Skeletal muscle satellite cell (primary cell): ENCODE measurements around the gene HUNK.

ENCODE experiments used
- H3K27me3 ChIP-seq: 2 replicates; pipeline ENCODE4 v1.7.0; 2013; ENCODE audit warnings: low read length; ENCODE audit not compliant: control insufficient read depth, insufficient read depth
- H3K36me3 ChIP-seq: 2 replicates; pipeline ENCODE4 v1.7.0; 2013; ENCODE audit warnings: mild to moderate bottlenecking, control low read depth, low read length; ENCODE audit not compliant: insufficient read depth
- H3K4me1 ChIP-seq: 2 replicates; pipeline ENCODE4 v1.7.0; 2013; ENCODE audit warnings: low read length; ENCODE audit not compliant: control insufficient read depth, insufficient read depth
- H3K4me2 ChIP-seq: 2 replicates; pipeline ENCODE4 v1.7.0; 2013; ENCODE audit warnings: mild to moderate bottlenecking, low read length
- H3K4me3 ChIP-seq: 2 replicates; pipeline ENCODE4 v1.7.0; 2013; ENCODE audit warnings: low read length
- H3K9ac ChIP-seq: 2 replicates; pipeline ENCODE4 v1.7.0; 2013; ENCODE audit warnings: mild to moderate bottlenecking, low read depth, low read length, moderate library complexity
- H3K9me3 ChIP-seq: replicated peaks from 2 replicates; pipeline ENCODE4 v1.7.0; 2013; ENCODE audit warnings: mild to moderate bottlenecking, control low read depth, low read length

Gene HUNK

GRCh38 chr21:31872072-31872451, 758 bp upstream of the HUNK start:
- H3K4me2 ChIP-seq = peak overlapping the region; percentile 73
- H3K27me3 ChIP-seq = peaks cover 75% of the 10 kb centered on the region
- H3K36me3 ChIP-seq = no peaks in the 10 kb centered on the region
- H3K4me3 ChIP-seq = no peak overlapping the region
- H3K9me3 ChIP-seq = no peaks in the 10 kb centered on the region
- no peak overlapping the region for H3K9ac ChIP-seq
- H3K4me1 ChIP-seq = no peaks in the 10 kb centered on the region

GRCh38 chr21:31873275-31873695, 465 bp downstream of the HUNK start:
- no peaks in the 10 kb centered on the region for H3K36me3 ChIP-seq
- peaks cover 71% of the 10 kb centered on the region for H3K27me3 ChIP-seq
- H3K4me2 ChIP-seq = peak overlapping the region; percentile 73
- H3K4me3 ChIP-seq = peak overlapping the region; percentile 65
- H3K4me1 ChIP-seq = no peaks in the 10 kb centered on the region
- no peaks in the 10 kb centered on the region for H3K9me3 ChIP-seq
- peak overlapping the region; percentile 30 for H3K9ac ChIP-seq

- Histone ChIP-seq H3K4me3 (peak overlapping the region; percentile 65), H3K4me1 (no peaks in the 10 kb centered on the region), H3K9ac (no peak overlapping the region), H3K36me3 (no peaks in the 10 kb centered on the region), H3K9me3 (no peaks in the 10 kb centered on the region), H3K4me2 (peak overlapping the region; percentile 73), H3K27me3 (peaks cover 69% of the 10 kb centered on the region)
Measured at GRCh38 chr21:31873696-31874599, 1.1 kb downstream of the HUNK start.

GRCh38 chr21:31874812-31875212, 2.0 kb downstream of the HUNK start:
- Histone ChIP-seq H3K4me3 (no peak overlapping the region), H3K27me3 (peaks cover 70% of the 10 kb centered on the region), H3K9me3 (no peaks in the 10 kb centered on the region), H3K36me3 (no peaks in the 10 kb centered on the region), H3K4me2 (no peak overlapping the region), H3K9ac (no peak overlapping the region), H3K4me1 (no peaks in the 10 kb centered on the region)

GRCh38 chr21:31875496-31876015, 2.7 kb downstream of the HUNK start:
- H3K9ac ChIP-seq = no peak overlapping the region
- no peak overlapping the region for H3K4me3 ChIP-seq
- H3K9me3 ChIP-seq = no peaks in the 10 kb centered on the region
- H3K36me3 ChIP-seq = no peaks in the 10 kb centered on the region
- H3K4me1 ChIP-seq = no peaks in the 10 kb centered on the region
- H3K27me3 ChIP-seq = peaks cover 63% of the 10 kb centered on the region
- no peak overlapping the region for H3K4me2 ChIP-seq

GRCh38 chr21:31877463-31877957, 4.7 kb downstream of the HUNK start:
- no peak overlapping the region for H3K9ac ChIP-seq
- no peak overlapping the region for H3K4me2 ChIP-seq
- H3K36me3 ChIP-seq = no peaks in the 10 kb centered on the region
- H3K27me3 ChIP-seq = peaks cover 47% of the 10 kb centered on the region
- H3K4me1 ChIP-seq = no peaks in the 10 kb centered on the region
- H3K9me3 ChIP-seq = no peaks in the 10 kb centered on the region
- H3K4me3 ChIP-seq = no peak overlapping the region

- peaks cover 41% of the 10 kb centered on the region for H3K27me3 ChIP-seq
- no peak overlapping the region for H3K4me2 ChIP-seq
- no peaks in the 10 kb centered on the region for H3K9me3 ChIP-seq
- H3K36me3 ChIP-seq = no peaks in the 10 kb centered on the region
- no peak overlapping the region for H3K4me3 ChIP-seq
- H3K4me1 ChIP-seq = no peaks in the 10 kb centered on the region
- H3K9ac ChIP-seq = no peak overlapping the region
Measured at GRCh38 chr21:31878831-31879230, 6.0 kb downstream of the HUNK start.

- Histone ChIP-seq H3K36me3 (no peaks in the 10 kb centered on the region), H3K27me3 (peaks cover 40% of the 10 kb centered on the region), H3K4me1 (no peaks in the 10 kb centered on the region), H3K4me2 (no peak overlapping the region), H3K4me3 (no peak overlapping the region), H3K9me3 (no peaks in the 10 kb centered on the region), H3K9ac (no peak overlapping the region)
Measured at GRCh38 chr21:31879241-31879650, 6.4 kb downstream of the HUNK start.

- Histone ChIP-seq H3K4me1 (no peaks in the 10 kb centered on the region), H3K27me3 (peaks cover 35% of the 10 kb centered on the region), H3K4me3 (no peak overlapping the region), H3K9ac (no peak overlapping the region), H3K4me2 (no peak overlapping the region), H3K9me3 (no peaks in the 10 kb centered on the region), H3K36me3 (no peaks in the 10 kb centered on the region)
Measured at GRCh38 chr21:31879911-31880310, 7.1 kb downstream of the HUNK start.

GRCh38 chr21:31880816-31881215, 8.0 kb downstream of the HUNK start:
- Histone ChIP-seq H3K9ac (no peak overlapping the region), H3K4me3 (no peak overlapping the region), H3K4me1 (no peaks in the 10 kb centered on the region), H3K36me3 (no peaks in the 10 kb centered on the region), H3K27me3 (peaks cover 26% of the 10 kb centered on the region), H3K9me3 (no peaks in the 10 kb centered on the region), H3K4me2 (no peak overlapping the region)

- Histone ChIP-seq H3K36me3 (no peaks in the 10 kb centered on the region), H3K4me2 (no peak overlapping the region), H3K9me3 (no peaks in the 10 kb centered on the region), H3K9ac (no peak overlapping the region), H3K4me3 (no peak overlapping the region), H3K27me3 (peaks cover 9% of the 10 kb centered on the region), H3K4me1 (no peaks in the 10 kb centered on the region)
Measured at GRCh38 chr21:31882711-31883110, 9.9 kb downstream of the HUNK start.

GRCh38 chr21:31885146-31885545, 12.3 kb downstream of the HUNK start:
- no peaks in the 10 kb centered on the region for H3K36me3 ChIP-seq
- no peak overlapping the region for H3K4me2 ChIP-seq
- H3K9me3 ChIP-seq = no peaks in the 10 kb centered on the region
- no peak overlapping the region for H3K4me3 ChIP-seq
- no peaks in the 10 kb centered on the region for H3K27me3 ChIP-seq
- no peak overlapping the region for H3K9ac ChIP-seq
- H3K4me1 ChIP-seq = no peaks in the 10 kb centered on the region
